GM21825 (cell line): Measurements from ENCODE around the gene MIEN1.
"Not testable (repeated sequence)": the region's sequence is repeated elsewhere in the genome, so short reads cannot be mapped to it uniquely, and the experiment has no call there.

ENCODE experiments used
- ATAC-seq: cut with Tn5 transposase; IDR thresholded peaks from one replicate; pipeline ENCODE4 v1.9.1; 2021; ENCODE audit warnings: mild to moderate bottlenecking, moderate library complexity; ENCODE audit not compliant: unreplicated experiment

MIEN1 gene

DNA sequence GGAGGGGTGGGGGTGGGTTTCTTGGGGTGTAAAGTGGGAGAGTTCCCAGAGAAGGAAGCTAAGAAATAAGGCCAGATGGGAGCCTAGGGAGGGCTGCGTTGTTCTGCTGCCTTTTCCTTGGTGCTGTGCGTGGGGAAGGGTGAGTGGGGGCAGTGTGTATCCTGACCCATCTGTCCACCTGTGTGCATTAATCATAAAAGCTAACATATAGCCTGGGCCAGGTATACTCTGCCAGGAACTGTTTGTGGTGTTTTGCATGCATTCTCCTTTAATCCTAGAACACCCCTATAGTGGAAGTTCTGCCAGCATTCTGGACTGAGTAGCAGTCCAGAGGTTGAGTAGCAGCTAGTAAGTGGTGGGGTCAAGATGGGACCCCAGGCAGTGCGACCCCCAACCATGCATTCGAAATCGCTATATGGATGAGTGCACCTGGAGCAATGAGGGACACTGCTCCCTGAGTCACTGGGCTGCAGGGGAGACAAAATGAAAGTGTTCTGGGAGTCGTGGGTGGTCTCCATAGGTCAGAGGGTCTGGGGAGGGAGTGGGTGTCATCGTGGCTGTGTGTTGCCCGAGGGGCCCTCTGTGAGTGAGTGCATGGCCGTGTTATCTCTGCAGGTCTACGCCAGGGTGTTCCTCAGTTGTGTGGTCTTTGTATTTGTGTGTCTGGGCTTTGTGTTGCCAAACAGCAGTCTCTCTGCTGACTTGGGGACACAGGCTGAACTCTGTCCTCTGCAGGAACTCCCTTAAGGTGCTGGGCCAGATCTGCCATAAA is 29.1 kb downstream of the MIEN1 start:
- no peak for ATAC-seq

DNA sequence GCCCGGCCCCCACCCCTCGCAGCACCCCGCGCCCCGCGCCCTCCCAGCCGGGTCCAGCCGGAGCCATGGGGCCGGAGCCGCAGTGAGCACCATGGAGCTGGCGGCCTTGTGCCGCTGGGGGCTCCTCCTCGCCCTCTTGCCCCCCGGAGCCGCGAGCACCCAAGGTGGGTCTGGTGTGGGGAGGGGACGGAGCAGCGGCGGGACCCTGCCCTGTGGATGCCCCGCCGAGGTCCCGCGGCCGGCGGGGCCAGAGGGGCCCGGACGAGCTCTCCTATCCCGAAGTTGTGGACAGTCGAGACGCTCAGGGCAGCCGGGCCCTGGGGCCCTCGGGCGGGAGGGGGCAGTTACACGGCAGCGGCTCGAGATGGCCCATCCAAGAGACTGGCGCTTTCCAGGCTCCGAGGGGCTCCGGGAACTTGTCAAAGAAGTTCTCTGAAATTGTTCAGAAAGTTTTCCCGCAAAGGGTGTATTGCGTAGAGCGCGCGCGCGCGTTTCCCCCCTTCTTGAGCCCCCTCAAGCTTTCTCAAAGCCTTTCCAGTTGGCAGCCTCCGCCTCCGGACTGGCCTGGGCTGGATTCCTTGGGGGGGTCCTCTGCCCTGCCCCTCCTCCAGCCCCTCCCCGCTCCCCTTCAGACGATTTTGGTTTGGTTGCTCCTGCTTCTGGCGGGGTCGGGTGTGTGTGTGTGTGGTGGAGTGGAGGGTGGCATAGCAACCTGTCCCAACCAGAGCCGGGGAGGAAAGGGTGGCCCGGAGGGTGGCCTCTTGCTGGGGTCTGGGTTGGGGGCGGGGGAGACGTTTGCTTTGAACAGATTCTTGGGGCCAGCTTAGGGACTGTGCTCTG is 30.0 kb downstream of the MIEN1 start:
- ATAC-seq = no peak

DNA sequence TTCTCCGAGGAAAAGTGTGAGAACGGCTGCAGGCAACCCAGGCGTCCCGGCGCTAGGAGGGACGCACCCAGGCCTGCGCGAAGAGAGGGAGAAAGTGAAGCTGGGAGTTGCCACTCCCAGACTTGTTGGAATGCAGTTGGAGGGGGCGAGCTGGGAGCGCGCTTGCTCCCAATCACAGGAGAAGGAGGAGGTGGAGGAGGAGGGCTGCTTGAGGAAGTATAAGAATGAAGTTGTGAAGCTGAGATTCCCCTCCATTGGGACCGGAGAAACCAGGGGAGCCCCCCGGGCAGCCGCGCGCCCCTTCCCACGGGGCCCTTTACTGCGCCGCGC is 30.5 kb downstream of the MIEN1 start, which contains the start of gene ERBB2:
Gene ERBB2, plus strand, starts transcription at position 247 of the 330 bp plus-strand sequence. CDS start 175 bp downstream, outside the sequence.
- ATAC-seq = no peak

DNA sequence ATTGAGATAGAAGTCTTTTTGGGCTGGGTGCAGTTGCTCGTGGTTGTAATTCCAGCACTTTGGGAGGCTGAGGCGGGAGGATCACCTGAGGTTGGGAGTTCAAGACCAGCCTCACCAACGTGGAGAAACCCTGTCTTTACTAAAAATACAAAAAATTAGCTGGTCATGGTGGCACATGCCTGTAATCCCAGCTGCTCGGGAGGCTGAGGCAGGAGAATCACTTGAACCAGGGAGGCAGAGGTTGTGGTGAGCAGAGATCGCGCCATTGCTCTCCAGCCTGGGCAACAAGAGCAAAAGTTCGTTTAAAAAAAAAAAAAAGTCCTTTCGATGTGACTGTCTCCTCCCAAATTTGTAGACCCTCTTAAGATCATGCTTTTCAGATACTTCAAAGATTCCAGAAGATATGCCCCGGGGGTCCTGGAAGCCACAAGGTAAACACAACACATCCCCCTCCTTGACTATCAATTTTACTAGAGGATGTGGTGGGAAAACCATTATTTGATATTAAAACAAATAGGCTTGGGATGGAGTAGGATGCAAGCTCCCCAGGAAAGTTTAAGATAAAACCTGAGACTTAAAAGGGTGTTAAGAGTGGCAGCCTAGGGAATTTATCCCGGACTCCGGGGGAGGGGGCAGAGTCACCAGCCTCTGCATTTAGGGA is 31.0 kb downstream of the MIEN1 start:
- ATAC-seq = not testable (repeated sequence)

DNA sequence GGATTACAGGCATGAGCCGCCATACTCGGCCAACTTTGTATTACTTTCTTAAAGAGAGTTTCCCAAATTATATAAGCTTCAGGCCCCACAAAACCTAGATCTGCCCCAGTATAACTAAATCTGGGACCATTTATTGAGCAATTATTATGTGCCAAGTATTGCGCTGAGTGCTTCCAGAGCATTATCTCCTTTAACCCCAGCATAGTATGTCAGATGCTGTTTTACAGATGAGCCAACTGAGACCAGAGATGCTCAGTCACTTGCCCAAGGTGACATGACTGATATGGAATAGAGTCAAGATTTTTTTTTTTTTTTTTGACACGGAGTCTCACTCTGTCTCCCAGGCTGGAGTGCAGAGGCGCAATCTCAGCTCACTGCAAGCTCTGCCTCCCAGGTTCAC is 32.4 kb downstream of the MIEN1 start:
- no peak for ATAC-seq

DNA sequence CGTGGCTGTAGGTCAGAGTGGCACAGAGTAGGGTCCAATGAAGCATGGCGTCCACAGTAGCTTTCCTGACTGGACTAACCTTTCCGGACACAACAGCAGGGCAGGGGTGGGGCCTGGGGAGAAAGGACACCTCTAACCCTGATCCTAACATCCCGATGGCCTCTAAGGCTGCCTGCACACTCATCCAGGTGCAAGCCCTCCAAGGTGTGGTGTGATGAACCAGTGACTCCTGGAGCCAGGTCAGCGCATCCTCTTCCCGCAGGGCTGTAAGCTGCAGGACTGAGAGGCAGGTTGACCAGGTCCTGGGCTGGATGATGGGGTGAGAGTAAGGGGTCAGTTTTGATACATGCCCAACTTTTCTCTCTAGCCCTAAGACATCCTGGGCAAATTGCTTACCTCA is 33.6 kb downstream of the MIEN1 start:
- no peak for ATAC-seq

DNA sequence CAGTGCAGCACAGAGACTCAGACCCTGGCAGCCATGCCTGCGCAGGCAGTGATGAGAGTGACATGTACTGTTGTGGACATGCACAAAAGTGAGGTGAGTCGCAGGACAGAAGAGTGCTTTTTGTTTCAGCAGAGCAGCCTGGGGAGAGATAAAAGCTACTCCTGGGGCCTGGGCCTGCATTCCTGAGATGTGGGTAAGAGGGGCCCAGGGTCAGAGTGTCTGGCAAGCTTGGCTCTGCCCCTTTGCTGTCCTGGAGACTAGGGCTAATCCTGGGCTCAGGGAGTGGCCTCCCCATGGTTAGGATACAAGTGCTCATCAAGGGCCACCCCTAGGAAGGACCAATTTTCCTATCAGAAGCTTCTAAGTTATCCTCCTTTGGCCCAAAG is 35.2 kb downstream of the MIEN1 start:
- no peak for ATAC-seq

DNA sequence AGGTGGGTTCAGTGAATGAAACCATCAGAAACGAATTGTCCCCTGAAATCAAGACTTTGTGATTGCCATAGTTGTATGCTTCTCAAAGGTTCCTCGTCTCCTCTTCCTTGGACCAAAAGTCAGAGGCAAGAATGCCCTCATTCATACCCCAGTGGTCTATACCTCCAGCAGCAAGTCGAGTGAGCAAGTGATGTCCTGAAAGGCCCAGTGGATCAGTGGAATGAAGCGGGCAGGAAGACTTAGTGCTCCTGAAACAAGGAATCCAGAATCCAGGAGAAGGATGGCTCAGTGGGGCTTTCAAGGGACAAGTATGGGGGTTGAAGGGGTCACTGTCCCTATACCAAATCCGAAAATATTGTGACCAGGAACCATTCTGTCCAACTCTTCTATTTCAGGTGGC is 35.7 kb downstream of the MIEN1 start:
- no peak for ATAC-seq

DNA sequence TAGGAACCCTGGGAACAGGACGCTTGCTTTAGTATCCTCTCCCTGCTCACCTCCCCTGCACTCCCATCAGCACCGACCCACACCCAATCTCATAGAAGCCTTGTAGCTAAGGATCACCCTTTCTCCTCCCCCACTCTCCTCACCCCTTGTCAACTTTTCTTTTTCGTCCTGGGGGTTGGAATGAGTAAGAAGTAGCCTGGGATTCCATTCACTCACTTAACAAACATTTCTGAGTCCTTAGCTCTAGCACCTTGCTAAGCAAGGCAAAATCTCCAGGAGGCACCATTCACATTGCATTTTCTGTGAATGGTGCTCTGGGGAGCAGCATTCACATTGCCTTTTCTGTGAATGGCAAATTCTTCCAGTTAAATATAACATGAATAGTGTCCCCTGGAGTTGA is 41.4 kb downstream of the MIEN1 start:
- ATAC-seq = no peak

DNA sequence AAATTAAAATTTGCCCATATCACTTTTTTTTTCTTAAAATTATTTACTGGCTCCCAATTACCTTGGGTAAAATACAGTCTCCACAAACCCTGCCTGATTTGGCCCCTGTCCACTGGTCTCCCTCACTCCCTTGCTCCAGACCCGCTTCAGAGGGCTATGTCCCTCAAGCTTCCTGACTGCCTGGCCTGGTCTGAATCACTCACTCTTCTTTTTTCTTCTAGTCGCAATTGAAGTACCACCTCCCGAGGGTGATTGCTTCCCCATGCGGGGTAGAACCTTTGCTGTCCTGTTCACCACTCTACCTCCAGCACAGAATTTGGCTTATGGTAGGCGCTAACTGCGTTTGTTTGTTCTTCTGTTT is 41.9 kb downstream of the MIEN1 start:
- ATAC-seq = no peak

DNA sequence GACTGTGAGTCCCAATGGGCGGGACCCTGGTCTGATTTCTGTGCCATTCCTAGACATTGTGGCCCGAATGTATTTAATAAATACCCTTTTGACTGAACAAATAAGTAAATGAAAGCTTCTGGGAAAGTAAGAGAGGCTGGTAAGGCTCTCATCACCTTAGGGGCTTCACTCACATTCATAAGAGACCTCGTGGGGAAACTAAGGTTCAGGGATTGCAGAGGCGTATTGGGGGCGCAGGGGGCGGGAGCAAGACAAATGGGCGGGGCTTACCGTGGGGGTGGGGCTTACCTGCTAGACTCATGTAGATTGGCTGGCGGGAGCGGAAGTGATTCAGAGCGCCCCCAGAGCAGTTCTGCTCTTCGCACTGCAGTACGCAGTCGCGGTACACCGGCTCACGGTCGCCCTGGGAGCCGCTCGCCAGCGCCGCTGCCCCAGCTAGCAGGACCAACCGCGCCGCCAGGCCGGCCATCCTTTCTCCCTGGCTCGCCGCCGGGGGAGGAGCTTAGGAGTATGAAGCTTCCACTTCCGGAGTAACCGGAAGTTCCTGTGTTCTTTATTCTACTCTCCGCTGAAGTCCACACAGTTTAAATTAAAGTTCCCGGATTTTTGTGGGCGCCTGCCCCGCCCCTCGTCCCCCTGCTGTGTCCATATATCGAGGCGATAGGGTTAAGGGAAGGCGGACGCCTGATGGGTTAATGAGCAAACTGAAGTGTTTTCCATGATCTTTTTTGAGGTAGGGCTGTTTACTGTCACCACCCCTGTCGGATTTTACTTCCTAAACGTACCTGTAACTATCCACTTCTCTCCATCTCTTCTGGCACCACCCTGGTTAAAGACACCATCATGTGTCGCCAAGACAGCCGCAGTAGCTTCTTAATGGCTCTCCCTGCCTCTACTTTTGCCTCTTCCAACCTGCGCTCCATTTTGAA is 42.5 kb downstream of the MIEN1 start, which contains the start of gene PGAP3:
Gene PGAP3, minus strand, starts transcription at position 512 of the 929 bp plus-strand sequence. Its CDS starts 43 bp downstream, at position 469.
- peak; percentile 90 for ATAC-seq

DNA sequence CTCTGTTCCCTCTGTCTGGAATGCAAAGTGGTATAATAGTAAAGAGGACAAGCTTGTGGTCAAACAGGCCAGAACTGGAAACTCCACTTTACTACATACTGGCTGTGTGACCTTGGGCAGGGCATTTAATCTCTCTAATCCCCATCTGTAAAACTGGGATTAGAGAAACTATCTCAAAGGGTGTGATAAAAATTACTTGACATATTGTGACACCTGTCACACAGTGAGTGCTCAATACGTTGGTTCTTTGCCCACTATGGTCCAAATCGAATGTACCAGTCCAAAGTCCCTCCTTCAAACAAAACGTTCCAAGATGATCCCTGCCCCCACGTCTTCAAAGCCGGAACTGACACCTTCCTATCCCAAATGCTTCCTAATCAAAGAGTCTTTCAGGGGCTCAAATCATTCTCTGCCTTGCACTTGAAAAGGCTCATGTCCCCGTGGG is 43.2 kb downstream of the MIEN1 start:
- ATAC-seq = no peak

DNA sequence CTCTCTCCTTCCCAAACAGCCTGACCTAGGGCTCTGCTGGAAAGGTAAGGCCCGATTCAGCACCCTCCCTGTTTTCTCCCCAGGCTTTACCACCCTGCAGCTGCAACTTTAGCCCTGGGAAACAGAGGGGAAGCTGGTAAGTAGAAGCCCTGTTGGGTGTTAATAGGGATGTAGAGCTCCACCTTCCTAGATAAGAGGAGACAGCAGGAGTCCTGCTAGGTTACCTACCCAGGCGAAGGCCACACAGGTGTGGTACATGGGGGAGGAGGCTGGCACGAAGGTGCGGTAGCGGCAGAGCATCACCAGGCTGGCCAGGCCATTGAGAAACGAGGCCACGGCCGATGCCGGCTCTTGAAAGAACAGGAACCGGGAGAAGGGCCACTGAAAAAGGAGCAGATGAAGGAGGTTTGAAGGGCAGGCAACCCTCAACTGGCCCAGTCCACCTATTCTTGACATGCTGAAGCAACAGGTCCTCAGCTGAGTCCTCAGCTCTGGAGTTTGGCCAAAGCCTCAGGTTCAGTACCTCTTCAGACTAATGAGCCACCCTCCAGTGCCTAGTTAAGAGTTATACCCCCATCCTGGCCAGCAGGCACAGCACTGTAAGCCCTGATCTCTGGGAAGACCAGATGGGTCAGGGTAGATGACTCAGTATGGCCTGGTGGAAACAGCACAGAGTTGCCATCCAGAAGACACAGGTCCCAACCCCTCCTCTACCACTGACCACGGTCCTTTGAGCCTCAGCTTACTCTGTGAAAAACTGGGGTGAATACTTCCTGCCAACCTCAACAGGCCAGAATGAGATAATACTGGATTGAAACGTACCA is 45.8 kb downstream of the MIEN1 start:
- ATAC-seq = no peak

DNA sequence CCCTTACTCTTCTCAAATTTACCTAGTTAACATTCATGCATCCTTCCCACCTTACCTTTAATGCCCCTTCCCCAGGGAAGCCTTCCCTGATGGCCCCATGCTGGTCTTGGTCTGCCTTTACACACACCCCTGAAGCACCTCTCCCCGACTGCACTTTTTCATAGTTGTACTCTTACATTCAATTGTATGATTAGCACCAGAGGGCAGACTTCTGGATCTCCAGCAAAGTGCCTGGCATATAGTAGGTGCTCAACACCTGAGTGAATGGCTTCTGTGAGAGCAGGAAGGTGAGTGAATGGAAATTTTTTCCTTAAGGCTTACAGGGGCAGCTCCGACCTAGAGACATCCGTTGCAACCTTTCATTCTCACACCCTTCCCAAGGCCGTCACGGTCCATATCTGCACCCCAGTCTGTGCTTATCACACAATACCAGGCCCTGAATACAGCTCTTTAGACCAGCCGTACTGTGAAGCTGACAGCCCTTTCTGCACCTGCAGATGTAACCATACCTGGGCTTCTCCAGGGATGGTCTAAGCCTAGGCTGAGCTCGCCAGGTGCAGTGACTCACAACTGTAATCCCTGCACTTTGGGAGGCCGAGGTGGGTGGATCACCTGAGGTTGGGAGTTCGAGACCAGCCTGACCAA is 46.9 kb downstream of the MIEN1 start:
- no peak for ATAC-seq

DNA sequence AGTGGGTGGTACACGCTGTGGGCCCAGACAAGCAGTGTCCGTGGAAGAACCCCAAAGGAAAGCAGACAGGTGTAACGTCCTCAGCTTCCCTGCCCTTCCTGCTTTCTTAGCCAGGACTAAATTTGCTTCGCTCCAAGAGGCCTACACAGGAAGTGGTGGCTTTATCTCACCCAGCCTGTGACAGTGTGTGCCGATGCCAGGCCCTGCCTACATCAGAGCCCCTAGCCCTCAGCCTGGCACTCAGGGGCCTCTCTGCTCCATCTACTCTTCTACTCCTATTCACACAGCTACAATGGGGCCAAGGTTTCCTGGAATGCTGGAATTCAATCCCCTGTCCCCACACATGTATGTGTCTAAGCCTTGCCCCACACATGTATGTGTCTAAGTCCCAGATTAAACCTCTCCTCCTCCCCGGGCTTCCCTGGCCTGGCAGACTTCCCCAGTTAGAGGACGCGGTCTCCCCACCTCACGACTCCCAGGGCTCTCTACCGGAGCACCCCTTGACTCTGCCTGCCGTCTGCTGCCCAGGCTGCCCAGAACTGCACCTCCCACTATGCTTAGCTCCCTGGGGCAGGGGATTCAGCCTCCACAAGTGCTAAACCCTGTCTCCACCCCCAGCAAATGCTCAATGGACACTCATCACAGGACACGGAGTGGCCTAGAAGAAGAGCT is 50.7 kb downstream of the MIEN1 start:
- ATAC-seq = no peak
